CD4-positive, alpha-beta T cell treated with Interleukin-21 for 1 hour (primary cell): ENCODE results near the gene CNOT6L.
A peak's percentile ranks its signal among the peaks of the same experiment; 100 is the strongest.
"Not testable (repeated sequence)": the region's sequence is repeated elsewhere in the genome, so short reads cannot be mapped to it uniquely, and the experiment has no call there.

ENCODE experiments used
- DNase-seq: peaks from one replicate; pipeline ENCODE4 v3.0.0-alpha.2; 2020

CNOT6L gene

GRCh38 chr4:77818602-77819403 lies at the start of gene CNOT6L:
CNOT6L (minus strand) TSS chr4:77819368; CDS start chr4:77819308, 60 bp downstream.
- DNase-seq = peak; percentile 88

GRCh38 chr4:77865259-77865658 lies 46.1 kb upstream of the CNOT6L start:
- no peak for DNase-seq

GRCh38 chr4:77863341-77863740 lies 44.2 kb upstream of the CNOT6L start:
- DNase-seq = not testable (repeated sequence)

- peak; percentile 95 for DNase-seq
Measured at GRCh38 chr4:77862478-77863216, 43.5 kb upstream of the CNOT6L start, which contains the start of gene MRPL1. MRPL1 (plus strand) TSS chr4:77862830; CDS start chr4:77862849, 19 bp downstream.

GRCh38 chr4:77861495-77861894 lies 42.3 kb upstream of the CNOT6L start:
- DNase-seq = no peak

- no peak for DNase-seq
Measured at GRCh38 chr4:77859256-77859655, 40.1 kb upstream of the CNOT6L start.

- DNase-seq = no peak
Measured at GRCh38 chr4:77856152-77856551, 37.0 kb upstream of the CNOT6L start.

- DNase-seq = peak; percentile 78
Measured at GRCh38 chr4:77854431-77855111, 35.4 kb upstream of the CNOT6L start.

- peak; percentile 87 for DNase-seq
Measured at GRCh38 chr4:77852892-77853495, 33.8 kb upstream of the CNOT6L start.

- DNase-seq = no peak
Measured at GRCh38 chr4:77849278-77849965, 30.3 kb upstream of the CNOT6L start.

GRCh38 chr4:77848508-77848907 lies 29.3 kb upstream of the CNOT6L start:
- no peak for DNase-seq

GRCh38 chr4:77845929-77846328 lies 26.8 kb upstream of the CNOT6L start:
- no peak for DNase-seq

- no peak for DNase-seq
Measured at GRCh38 chr4:77845400-77845799, 26.2 kb upstream of the CNOT6L start.

- DNase-seq = no peak
Measured at GRCh38 chr4:77844363-77844762, 25.2 kb upstream of the CNOT6L start.

- no peak for DNase-seq
Measured at GRCh38 chr4:77843628-77844027, 24.5 kb upstream of the CNOT6L start.

GRCh38 chr4:77834403-77834802 lies 15.2 kb upstream of the CNOT6L start:
- no peak for DNase-seq

- no peak for DNase-seq
Measured at GRCh38 chr4:77833126-77833724, 14.1 kb upstream of the CNOT6L start.

GRCh38 chr4:77827343-77827742 lies 8.2 kb upstream of the CNOT6L start:
- DNase-seq = peak; percentile 56

GRCh38 chr4:77826275-77826674 lies 7.1 kb upstream of the CNOT6L start:
- DNase-seq = no peak

GRCh38 chr4:77821775-77822174 lies 2.6 kb upstream of the CNOT6L start:
- DNase-seq = peak; percentile 83

- peak; percentile 44 for DNase-seq
Measured at GRCh38 chr4:77820649-77821561, 1.7 kb upstream of the CNOT6L start.
